ENCODE data around the gene TRPM2.
A peak's percentile ranks its signal among the peaks of the same experiment; 100 is the strongest.

TRPM2 gene

DNA sequence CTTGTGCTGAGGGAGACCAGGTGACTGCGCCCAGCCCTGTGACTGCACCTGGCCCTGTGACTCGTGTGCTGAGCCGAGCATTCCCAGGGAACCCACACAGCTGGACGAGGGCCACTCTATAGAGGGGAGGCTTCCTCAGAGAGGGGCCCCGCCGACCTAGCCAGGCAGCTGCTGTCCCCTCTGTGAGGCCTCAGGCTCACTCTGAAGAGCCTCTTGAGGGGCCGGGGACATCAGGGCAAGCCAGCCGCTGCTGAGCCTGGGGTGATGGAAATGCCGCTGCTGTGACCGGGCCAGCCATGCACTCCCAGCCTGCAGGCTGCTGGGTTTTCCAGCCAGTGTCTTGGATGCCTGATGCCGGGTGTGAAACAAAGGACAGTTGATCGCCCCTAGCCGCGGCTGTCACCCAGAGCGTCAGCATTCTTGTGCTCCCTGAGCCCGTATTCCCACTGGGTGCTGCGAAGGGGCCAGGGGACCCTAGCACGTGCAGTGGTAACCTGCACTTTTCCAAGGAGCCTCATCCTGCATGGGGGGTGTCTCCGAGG is 36.1 kb upstream of the TRPM2 start:
- Mint-ChIP-seq H3K4me3 (no peak overlapping the region), H3K27ac (no peak overlapping the region), H3K4me1 (ENCODE audit: low read depth) (no peaks in the 10 kb centered on the region), H3K9me3 (no peaks in the 10 kb centered on the region), H3K27me3 (ENCODE audit: low read depth) (no peaks in the 10 kb centered on the region), H3K36me3 (ENCODE audit: low read depth) (peaks cover 8% of the 10 kb centered on the region)
- DNase-seq (ENCODE audit: low spot score) = no peak

DNA sequence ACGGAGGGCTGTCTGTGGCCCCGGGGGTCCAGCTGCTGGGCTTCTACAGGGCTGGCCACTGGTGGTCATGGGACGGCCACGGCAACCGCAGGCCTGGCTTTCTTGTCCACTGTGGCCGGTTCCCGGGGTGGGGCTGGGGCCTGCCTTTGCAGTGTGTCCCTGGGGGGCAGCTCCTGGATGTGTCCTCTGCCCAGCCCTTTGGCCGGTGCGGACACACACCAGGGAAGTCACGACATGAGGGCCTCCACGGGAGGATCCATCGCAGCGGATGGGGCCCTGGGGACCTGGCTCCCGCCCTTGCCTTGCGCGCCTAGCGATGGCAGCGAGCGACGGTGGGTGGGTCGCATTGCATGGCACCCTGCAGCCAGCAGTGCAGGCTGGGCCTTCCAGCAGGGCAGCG is 35.5 kb upstream of the TRPM2 start:
- H3K4me3 Mint-ChIP-seq = no peak overlapping the region

DNA sequence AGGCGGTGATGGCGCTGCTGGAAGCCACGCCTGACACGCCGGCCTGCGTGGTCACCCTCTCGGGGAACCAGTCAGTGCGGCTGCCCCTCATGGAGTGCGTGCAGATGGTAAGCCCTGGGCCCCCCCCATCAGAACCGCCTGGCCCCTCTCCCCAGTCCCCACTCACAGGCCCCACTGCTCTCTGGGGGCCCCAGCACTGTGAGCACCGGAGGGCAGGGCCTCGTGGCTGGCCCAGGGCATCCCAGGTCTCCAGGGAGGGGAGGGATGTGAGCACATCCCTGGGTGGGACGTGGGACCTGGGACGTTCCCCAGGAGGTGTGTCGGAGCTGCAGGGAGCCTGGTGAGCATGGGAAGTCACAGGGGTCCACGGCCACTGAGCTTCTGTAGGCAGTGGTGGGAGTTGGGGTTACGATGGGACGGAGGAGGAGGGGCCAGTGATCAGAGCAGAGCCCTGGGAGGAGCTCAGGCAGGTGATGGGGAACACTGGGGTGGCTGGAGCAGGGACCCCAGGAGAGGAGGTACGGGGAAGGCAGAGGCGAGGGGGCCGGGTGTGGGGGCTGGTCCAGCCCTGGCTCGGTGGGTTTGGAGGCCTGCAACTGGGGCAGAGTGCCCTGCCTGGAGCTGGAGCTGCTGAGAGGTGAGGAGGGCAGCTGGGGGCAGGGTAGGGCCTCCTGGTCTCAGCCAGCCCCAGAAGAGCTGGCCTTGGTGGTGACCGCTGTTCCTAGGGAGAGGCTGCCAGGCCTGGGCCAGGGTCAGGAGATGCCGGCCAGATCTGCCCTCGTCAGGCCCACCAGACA is 34.7 kb upstream of the TRPM2 start:
- H3K36me3 Mint-ChIP-seq (ENCODE audit: low read depth) = peaks cover 12% of the 10 kb centered on the region
- no peak for DNase-seq (ENCODE audit: low spot score)
- no peaks in the 10 kb centered on the region for H3K27me3 Mint-ChIP-seq (ENCODE audit: low read depth)
- no peaks in the 10 kb centered on the region for H3K9me3 Mint-ChIP-seq
- no peaks in the 10 kb centered on the region for H3K4me1 Mint-ChIP-seq (ENCODE audit: low read depth)
- H3K4me3 Mint-ChIP-seq = no peak overlapping the region
- H3K27ac Mint-ChIP-seq = no peak overlapping the region

More for the DNA sequence above, 35.5 kb upstream of the TRPM2 start:
- H3K27me3 Mint-ChIP-seq (ENCODE audit: low read depth) = no peaks in the 10 kb centered on the region
- no peak for DNase-seq (ENCODE audit: low spot score)
- H3K36me3 Mint-ChIP-seq (ENCODE audit: low read depth) = peaks cover 7% of the 10 kb centered on the region
- H3K9me3 Mint-ChIP-seq = no peaks in the 10 kb centered on the region
- no peak overlapping the region for H3K27ac Mint-ChIP-seq
- H3K4me1 Mint-ChIP-seq (ENCODE audit: low read depth) = no peaks in the 10 kb centered on the region

DNA sequence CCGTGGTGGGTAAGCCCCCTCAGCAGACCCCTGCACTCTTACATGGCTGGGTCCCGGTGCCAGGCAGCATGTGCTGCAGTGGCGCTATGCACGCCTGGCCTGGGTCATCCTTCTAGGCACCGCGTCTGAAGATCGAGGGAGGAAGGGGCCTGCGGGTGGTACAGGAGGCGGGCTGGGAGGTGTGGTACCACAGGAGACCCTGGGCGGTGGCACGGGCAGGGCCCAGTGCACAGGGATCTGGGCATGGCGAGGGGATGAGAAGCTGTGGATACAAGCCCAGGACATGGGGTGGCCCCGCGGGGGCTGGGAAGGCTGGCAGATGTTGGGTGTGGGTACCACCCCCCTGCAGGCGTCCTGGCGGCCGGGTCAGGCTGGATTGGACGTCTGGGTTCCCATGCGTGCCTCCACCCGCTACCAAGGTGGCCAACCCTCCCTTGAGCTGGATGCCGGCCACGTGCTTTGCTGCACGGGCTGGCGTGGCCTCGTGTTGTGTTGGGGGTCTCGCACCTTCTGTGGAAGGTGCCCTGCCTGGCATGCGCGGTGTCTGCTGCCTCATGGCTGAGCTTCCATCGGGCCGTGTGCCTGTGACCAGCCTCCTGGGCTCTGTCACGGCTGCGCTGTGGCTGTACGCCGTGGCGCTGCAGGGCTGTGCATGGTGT is 33.9 kb upstream of the TRPM2 start:
- no peaks in the 10 kb centered on the region for H3K9me3 Mint-ChIP-seq

GRCh38 chr21:44320847-44321246 is 32.6 kb upstream of the TRPM2 start:
- no peak overlapping the region for H3K27ac Mint-ChIP-seq
- H3K4me1 Mint-ChIP-seq (ENCODE audit: low read depth) = no peaks in the 10 kb centered on the region

More for the DNA sequence above, 33.9 kb upstream of the TRPM2 start:
- Mint-ChIP-seq H3K27me3 (ENCODE audit: low read depth) (no peaks in the 10 kb centered on the region), H3K4me3 (no peak overlapping the region), H3K4me1 (ENCODE audit: low read depth) (no peaks in the 10 kb centered on the region), H3K36me3 (ENCODE audit: low read depth) (peaks cover 12% of the 10 kb centered on the region), H3K27ac (no peak overlapping the region)
- no peak for DNase-seq (ENCODE audit: low spot score)

GRCh38 chr21:44321846-44322450 is 31.5 kb upstream of the TRPM2 start:
- Mint-ChIP-seq H3K27ac (no peak overlapping the region), H3K27me3 (ENCODE audit: low read depth) (no peaks in the 10 kb centered on the region)
- no peak for DNase-seq (ENCODE audit: low spot score)

More at GRCh38 chr21:44320847-44321246, 32.6 kb upstream of the TRPM2 start:
- DNase-seq (ENCODE audit: low spot score) = no peak
- Mint-ChIP-seq H3K36me3 (ENCODE audit: low read depth) (peaks cover 15% of the 10 kb centered on the region), H3K9me3 (no peaks in the 10 kb centered on the region), H3K27me3 (ENCODE audit: low read depth) (no peaks in the 10 kb centered on the region), H3K4me3 (no peak overlapping the region)

GRCh38 chr21:44322621-44323325 is 30.6 kb upstream of the TRPM2 start:
- peaks cover 11% of the 10 kb centered on the region for H3K36me3 Mint-ChIP-seq (ENCODE audit: low read depth)
- H3K27ac Mint-ChIP-seq = peak overlapping the region; percentile 41
- no peaks in the 10 kb centered on the region for H3K27me3 Mint-ChIP-seq (ENCODE audit: low read depth)
- DNase-seq (ENCODE audit: low spot score) = no peak
- H3K9me3 Mint-ChIP-seq = no peaks in the 10 kb centered on the region
- H3K4me3 Mint-ChIP-seq = no peak overlapping the region
- no peaks in the 10 kb centered on the region for H3K4me1 Mint-ChIP-seq (ENCODE audit: low read depth)

More at GRCh38 chr21:44321846-44322450, 31.5 kb upstream of the TRPM2 start:
- Mint-ChIP-seq H3K4me1 (ENCODE audit: low read depth) (no peaks in the 10 kb centered on the region), H3K9me3 (no peaks in the 10 kb centered on the region), H3K36me3 (ENCODE audit: low read depth) (peaks cover 11% of the 10 kb centered on the region), H3K4me3 (no peak overlapping the region)

- no peak overlapping the region for H3K4me3 Mint-ChIP-seq
- no peak for DNase-seq (ENCODE audit: low spot score)
- H3K36me3 Mint-ChIP-seq (ENCODE audit: low read depth) = peaks cover 11% of the 10 kb centered on the region
- no peaks in the 10 kb centered on the region for H3K9me3 Mint-ChIP-seq
- no peaks in the 10 kb centered on the region for H3K4me1 Mint-ChIP-seq (ENCODE audit: low read depth)
- no peak overlapping the region for H3K27ac Mint-ChIP-seq
- H3K27me3 Mint-ChIP-seq (ENCODE audit: low read depth) = no peaks in the 10 kb centered on the region
Measured at GRCh38 chr21:44323591-44323990, 29.8 kb upstream of the TRPM2 start.

DNA sequence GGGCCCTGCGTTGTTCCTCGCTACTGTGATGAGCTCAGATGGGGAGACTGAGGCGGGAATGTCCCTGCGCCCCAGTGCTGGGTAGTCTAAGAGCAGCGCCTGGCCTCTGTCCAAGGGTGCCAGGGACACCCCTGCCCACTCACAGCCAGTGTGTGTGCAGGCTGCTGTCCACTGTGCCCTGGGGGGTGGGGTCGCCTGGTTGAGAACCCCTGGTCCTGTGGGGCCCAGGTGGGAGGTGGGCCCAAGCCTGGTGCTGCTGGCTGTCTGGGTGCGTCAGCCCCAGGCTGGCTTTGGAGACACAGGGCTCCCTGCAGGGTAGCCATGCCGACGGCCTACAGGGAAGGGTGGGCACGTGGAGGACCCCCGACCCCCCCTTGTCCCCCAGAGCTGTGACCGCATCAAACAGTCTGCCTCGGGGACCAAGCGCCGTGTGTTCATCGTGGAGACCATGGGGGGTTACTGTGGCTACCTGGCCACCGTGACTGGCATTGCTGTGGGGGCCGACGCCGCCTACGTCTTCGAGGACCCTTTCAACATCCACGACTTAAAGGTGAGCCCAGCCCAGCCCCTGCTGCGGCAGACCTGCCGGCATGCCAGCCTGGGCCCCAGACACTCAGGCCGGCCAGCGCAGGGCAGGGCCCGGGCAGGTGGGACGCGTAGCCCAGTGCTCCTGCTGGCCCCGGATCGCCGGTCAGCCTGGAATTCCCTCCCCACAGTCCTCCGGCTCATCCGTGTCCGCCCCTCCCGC is 29.1 kb upstream of the TRPM2 start:
- no peak overlapping the region for H3K4me3 Mint-ChIP-seq

GRCh38 chr21:44324854-44325107 is 28.6 kb upstream of the TRPM2 start:
- DNase-seq (ENCODE audit: low spot score) = no peak
- Mint-ChIP-seq H3K27ac (no peak overlapping the region), H3K9me3 (no peaks in the 10 kb centered on the region), H3K4me1 (ENCODE audit: low read depth) (no peaks in the 10 kb centered on the region), H3K27me3 (ENCODE audit: low read depth) (no peaks in the 10 kb centered on the region), H3K36me3 (ENCODE audit: low read depth) (peaks cover 9% of the 10 kb centered on the region), H3K4me3 (no peak overlapping the region)

More for the DNA sequence above, 29.1 kb upstream of the TRPM2 start:
- no peak for DNase-seq (ENCODE audit: low spot score)
- Mint-ChIP-seq H3K36me3 (ENCODE audit: low read depth) (peaks cover 10% of the 10 kb centered on the region), H3K27me3 (ENCODE audit: low read depth) (no peaks in the 10 kb centered on the region), H3K4me1 (ENCODE audit: low read depth) (no peaks in the 10 kb centered on the region), H3K27ac (no peak overlapping the region), H3K9me3 (no peaks in the 10 kb centered on the region)

- H3K36me3 Mint-ChIP-seq (ENCODE audit: low read depth) = peaks cover 9% of the 10 kb centered on the region
- no peak for DNase-seq (ENCODE audit: low spot score)
- no peaks in the 10 kb centered on the region for H3K27me3 Mint-ChIP-seq (ENCODE audit: low read depth)
- no peaks in the 10 kb centered on the region for H3K4me1 Mint-ChIP-seq (ENCODE audit: low read depth)
- no peaks in the 10 kb centered on the region for H3K9me3 Mint-ChIP-seq
- no peak overlapping the region for H3K4me3 Mint-ChIP-seq
- no peak overlapping the region for H3K27ac Mint-ChIP-seq
Measured at GRCh38 chr21:44325386-44326271, 27.8 kb upstream of the TRPM2 start.

GRCh38 chr21:44326272-44326647 is 27.2 kb upstream of the TRPM2 start:
- H3K36me3 Mint-ChIP-seq (ENCODE audit: low read depth) = peaks cover 9% of the 10 kb centered on the region
- no peak overlapping the region for H3K4me3 Mint-ChIP-seq
- H3K27me3 Mint-ChIP-seq (ENCODE audit: low read depth) = no peaks in the 10 kb centered on the region
- no peaks in the 10 kb centered on the region for H3K9me3 Mint-ChIP-seq
- no peak for DNase-seq (ENCODE audit: low spot score)
- H3K27ac Mint-ChIP-seq = no peak overlapping the region
- H3K4me1 Mint-ChIP-seq (ENCODE audit: low read depth) = no peaks in the 10 kb centered on the region
